ENCODE results near the gene PLVAP.
A peak's percentile ranks its signal among the peaks of the same experiment; 100 is the strongest.

Gene PLVAP

DNA sequence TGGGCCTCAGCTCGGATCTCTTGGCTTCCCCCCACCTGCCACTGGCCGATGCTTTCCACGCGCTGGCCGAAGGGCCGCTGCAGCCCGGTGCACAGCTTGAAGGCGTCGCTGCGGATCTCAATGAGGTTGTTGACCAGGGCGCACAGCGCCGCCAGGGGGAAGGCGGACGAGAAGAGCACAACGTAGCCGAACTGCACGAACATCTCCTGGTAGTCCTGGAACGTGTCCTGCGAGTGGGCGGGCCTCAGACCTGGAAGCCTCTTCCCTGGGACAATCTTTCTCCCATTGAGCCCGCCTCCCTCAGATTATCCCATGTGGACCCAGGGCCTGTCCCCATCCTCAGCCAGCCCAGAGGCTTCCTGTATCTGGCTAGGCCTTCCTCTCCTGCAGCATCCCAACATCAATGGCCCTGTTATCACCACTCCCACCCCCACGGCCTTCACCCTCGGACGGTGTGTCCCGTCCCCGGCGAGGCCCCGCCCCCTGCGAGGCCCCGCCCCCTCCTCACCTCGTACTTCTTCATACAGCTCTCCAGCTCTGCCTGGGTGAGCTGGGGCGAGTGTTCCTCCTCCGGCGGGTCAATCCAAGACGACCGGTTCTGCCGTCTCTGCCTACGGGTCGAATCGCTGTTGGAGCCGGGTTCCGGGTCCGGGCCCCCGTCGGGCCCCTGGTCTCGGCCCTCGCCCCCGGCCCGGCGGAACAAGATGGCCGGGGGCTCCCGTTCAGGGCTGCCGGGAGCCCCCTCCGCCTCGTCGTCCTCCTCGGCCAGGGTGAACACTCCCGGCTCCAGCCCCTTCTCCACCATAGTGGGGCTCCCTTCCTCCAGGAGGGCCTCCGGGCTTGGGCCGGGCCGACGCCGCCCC lies 49.3 kb downstream of the PLVAP start:
- TF ChIP-seq, protein P1, sequence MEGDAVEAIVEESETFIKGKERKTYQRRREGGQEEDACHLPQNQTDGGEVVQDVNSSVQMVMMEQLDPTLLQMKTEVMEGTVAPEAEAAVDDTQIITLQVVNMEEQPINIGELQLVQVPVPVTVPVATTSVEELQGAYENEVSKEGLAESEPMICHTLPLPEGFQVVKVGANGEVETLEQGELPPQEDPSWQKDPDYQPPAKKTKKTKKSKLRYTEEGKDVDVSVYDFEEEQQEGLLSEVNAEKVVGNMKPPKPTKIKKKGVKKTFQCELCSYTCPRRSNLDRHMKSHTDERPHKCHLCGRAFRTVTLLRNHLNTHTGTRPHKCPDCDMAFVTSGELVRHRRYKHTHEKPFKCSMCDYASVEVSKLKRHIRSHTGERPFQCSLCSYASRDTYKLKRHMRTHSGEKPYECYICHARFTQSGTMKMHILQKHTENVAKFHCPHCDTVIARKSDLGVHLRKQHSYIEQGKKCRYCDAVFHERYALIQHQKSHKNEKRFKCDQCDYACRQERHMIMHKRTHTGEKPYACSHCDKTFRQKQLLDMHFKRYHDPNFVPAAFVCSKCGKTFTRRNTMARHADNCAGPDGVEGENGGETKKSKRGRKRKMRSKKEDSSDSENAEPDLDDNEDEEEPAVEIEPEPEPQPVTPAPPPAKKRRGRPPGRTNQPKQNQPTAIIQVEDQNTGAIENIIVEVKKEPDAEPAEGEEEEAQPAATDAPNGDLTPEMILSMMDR (IDR thresholded peaks at IDR 0.05) = no peak
- DNase-seq (ENCODE audit: low spot score) = no peak
- Histone ChIP-seq H3K27ac (peak overlapping the region in 1 of 2 donors; percentile 5), H3K4me3 (peak overlapping the region; percentile 32)

DNA sequence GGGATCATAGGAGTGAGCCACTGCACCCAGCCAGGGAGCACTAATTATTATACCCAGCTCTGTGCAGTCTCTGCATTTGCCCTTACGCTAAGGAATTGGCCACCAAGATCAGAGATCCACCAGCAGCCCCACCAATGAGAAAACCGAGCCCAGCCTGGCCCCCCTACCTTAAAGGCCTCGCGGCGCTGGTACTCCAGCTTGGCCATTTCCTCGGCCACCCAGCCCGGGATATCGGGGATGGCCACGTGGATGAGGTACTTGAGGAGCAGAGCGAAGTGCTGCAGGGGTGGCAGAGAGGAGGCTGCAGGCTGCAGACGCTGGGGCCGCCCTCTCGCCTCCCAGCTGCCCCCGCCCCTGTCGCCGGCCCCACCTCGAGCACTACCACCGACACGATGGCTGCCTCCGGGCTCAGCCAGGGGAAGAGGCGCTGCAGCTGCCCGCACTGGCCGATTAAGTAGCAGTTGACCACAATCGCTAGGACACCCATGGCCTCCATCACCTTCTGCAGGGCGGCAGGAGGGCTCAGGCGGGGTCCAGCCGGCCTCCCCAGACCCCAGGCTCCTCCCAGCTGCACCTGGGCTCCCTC lies 50.0 kb downstream of the PLVAP start:
- TF ChIP-seq, protein P1 (IDR thresholded peaks at IDR 0.05) = no peak
- no peak for DNase-seq (ENCODE audit: low spot score)
- Histone ChIP-seq H3K27ac (peak overlapping the region in 1 of 2 donors; percentile 5), H3K4me3 (no peak overlapping the region)

DNA sequence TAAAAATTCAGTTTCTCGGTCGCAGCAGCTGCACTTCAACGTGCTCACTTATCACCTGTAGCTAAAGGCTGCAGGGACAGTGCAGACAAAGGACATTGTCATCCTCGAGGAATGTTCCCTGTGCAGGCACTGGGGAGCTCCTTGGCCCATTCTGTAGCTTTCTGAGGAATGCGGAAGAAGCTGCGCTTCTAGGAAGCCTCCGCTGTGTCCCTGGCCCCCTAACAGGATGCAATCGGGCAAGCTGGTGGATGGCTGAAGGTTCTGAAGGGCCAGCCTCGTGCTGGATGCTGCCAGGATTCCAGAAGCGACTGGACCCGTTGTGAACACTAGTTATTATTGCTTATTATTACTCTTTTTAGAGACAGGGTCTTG lies 50.6 kb downstream of the PLVAP start:
- TF ChIP-seq, protein P1 (IDR thresholded peaks at IDR 0.05) = no peak
- no peak for DNase-seq (ENCODE audit: low spot score)
- no peak overlapping the region for H3K4me3 ChIP-seq
- peak overlapping the region in 1 of 2 donors; percentile 5 for H3K27ac ChIP-seq

DNA sequence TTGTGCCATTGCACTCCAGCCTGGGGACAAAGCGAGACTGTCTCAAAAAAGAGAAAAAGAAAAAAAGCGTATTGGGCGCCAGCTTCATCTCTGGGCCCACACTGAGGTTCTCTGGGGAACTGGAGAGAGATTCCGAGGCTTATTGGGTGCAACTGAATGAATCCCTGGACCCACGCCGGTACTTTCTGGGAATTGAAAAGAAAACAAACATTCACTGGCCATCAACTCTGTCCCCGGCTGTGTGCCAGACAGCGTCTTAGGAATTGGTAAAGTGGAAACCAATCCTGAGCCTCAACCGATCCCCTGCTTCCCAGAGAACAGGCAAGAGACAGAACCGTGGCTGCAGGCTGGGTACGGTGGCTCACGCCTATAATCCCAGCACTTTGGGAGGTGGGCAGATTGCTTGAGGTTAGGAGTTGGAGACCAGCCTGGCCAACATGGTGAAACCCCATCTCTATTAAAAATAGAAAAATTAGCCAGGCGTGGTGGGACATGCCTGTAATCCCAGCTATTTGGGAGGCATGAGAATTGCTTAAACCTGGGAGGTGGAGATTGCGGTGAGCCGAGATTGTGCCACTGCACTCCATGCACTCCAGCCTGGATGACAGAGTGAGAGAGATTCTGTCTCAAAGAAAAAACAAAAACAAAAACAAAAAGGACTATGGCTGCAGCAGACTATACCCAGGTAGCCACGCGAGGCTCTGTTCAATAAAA lies 51.1 kb downstream of the PLVAP start:
- no peak for DNase-seq (ENCODE audit: low spot score)
- Histone ChIP-seq H3K27ac (peak overlapping the region; percentile 39 to 54), H3K4me3 (no peak overlapping the region)
- TF ChIP-seq, protein P1 (IDR thresholded peaks at IDR 0.05) = no peak

DNA sequence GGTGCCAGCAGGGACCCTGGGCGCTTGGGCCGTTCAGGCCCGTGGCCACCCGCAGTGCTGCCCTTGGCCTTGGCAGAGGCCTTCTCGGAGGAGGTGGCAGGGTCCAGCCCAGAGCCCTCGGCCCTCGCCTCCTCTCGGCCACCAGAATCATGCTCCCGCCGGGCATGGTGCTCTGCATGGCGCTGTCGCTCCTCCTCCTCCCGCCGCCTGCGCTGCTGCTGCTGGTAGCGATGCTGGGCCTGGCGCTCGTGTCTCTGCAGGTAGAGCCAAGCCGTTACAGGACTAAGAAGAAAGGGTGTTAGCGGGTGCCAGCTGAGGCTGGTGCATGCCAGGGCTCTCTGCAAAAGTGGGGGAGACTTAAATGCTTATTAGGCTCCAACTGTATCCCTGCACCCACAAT lies 52.0 kb downstream of the PLVAP start:
- Histone ChIP-seq H3K27ac (peak overlapping the region in 1 of 2 donors; percentile 54), H3K4me3 (no peak overlapping the region)
- no peak for DNase-seq (ENCODE audit: low spot score)
- TF ChIP-seq, protein P1 (IDR thresholded peaks at IDR 0.05) = no peak

DNA sequence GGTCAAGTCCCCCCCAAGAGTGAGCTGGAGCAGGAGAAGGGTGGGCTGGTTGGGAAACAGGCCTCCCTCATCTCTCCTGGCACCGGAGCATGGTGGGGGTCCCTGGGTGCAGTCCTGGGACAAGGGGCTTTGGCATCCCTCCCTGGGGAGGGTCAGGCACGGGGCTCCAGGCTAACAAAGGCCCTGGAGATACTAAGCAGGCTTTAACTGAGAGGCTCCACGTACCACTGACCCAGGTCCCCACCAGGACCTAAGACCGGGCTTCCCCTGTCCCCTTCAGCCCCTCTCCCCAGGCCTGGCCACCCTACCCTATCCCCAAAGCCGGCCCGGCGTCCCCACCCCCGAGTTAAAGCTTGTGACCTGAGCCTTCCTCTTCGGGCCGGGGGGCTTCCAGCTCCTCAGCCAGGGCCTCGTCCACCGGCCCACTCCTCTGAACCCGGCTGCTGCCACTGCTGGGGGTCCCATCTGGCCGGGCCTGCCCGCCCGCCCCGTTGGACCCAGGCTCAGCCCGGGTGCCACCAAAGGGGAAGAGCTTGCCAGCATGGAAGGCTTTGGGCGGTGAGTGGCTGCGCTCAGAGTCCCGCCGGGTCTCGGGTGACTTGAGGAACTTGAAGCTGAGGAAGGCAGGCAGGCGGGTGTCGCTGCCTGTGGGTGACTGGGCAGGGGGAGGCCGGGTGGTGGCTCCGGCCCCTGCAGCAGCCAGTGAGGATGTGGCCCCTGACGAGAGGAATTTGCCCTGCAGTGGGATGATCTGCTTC lies 52.6 kb downstream of the PLVAP start:
- peak overlapping the region in 1 of 2 donors; percentile 65 for H3K27ac ChIP-seq
- TF ChIP-seq, protein P1 (IDR thresholded peaks at IDR 0.05) = no peak
- H3K4me3 ChIP-seq = no peak overlapping the region
- DNase-seq (ENCODE audit: low spot score) = no peak

Data from coronary artery (tissue), 2 donors.